Aorta (tissue), 5 donors: ENCODE measurements around the gene CCDC138. TPM values are rescaled to one million over a fixed set of nuclear protein-coding genes. Genes with fewer than 3 reads are reported as not detected.

Experiments used
- ATAC-seq: fragments of 200-7000 bp; cut with Tn5 transposase; one replicate; pipeline ENCODE4 v1.9.1; 2022; ENCODE audit warnings: moderate library complexity; ENCODE audit not compliant: low FRiP score
- DNase-seq, 2 donors: peaks; one replicate each; pipeline ENCODE4 v3.0.0-alpha.2; 2020
- H3K27ac ChIP-seq, 2 donors: one replicate each; pipeline ENCODE4 v1.5.1; 2013; ENCODE audit warnings: low read length in 2 of 2, mild to moderate bottlenecking in 2 of 2, moderate library complexity in 2 of 2, control low read depth in 1 of 2, inconsistent platforms in 1 of 2, low read depth in 1 of 2
- H3K27me3 ChIP-seq, 2 donors: one replicate each; pipeline ENCODE4 v1.6.1; 2013; ENCODE audit warnings: control low read depth in 1 of 2, low read length in 1 of 2, mild to moderate bottlenecking in 1 of 2, moderate library complexity in 1 of 2; ENCODE audit not compliant: insufficient read depth in 2 of 2, control insufficient read depth in 1 of 2
- H3K36me3 ChIP-seq, 2 donors: one replicate each; pipeline ENCODE4 v1.6.1; 2013; ENCODE audit warnings: control low read depth in 1 of 2, low read length in 1 of 2, mild to moderate bottlenecking in 1 of 2; ENCODE audit not compliant: insufficient read depth in 2 of 2, control insufficient read depth in 1 of 2
- H3K4me1 ChIP-seq, 2 donors: one replicate each; pipeline ENCODE4 v1.6.1; 2013; ENCODE audit warnings: low read length in 2 of 2, control low read depth in 1 of 2, mild to moderate bottlenecking in 1 of 2, moderate library complexity in 1 of 2; ENCODE audit not compliant: insufficient read depth in 2 of 2, control insufficient read depth in 1 of 2
- H3K4me3 ChIP-seq, 2 donors: one replicate each; pipeline ENCODE4 v1.5.1; 2013; ENCODE audit warnings: low read length in 2 of 2, control low read depth in 1 of 2, mild to moderate bottlenecking in 1 of 2
- H3K9me3 ChIP-seq: one replicate; pipeline ENCODE4 v1.6.1; 2013; ENCODE audit warnings: mild to moderate bottlenecking, low read length; ENCODE audit not compliant: control insufficient read depth
- WGBS, 2 donors: extraction: QIAGEN DNeasy Blood & Tissue Kit; methylation state at CpG; one replicate each; pipeline ENCODE4 v1.1.7; 2013; 5-methylcytosine and 5-hydroxymethylcytosine counted together
- intact Hi-C, 2 donors: fragments of 100-400 bp; cut with DNase I; formaldehyde crosslinking; loops; one replicate each; pipeline versions ENCODE4 v1.14.2 to v1.15.0; 2022
- polyA plus RNA-seq, 2 donors: library from polyadenylated mRNA; stranded (reverse); fragments of 200-250 nt; gene quantifications; one replicate each; pipeline ENCODE4 v1.2.3, GENCODE V29; 2013
- total RNA-seq, 2 donors: library from RNA; stranded (reverse); fragmentation: NEBNext Ultra II Directional; extraction: Animal tissue kit (Norgen Biotek cat#: 25700); gene quantifications; one replicate each; pipeline ENCODE4 v1.2.1, GENCODE V29; 2021
- donor health status: healthy with polysubstance abuse.
- donor health status: Bipolar disorder and iron deficiency.
- donor health status: DM: no; HTN: no; CAD: no.
- donor health status: DM: no; HTN: no; CAD: no.
- donor health status: DM: yes; HTN: yes; CAD: no.

Gene CCDC138
- total and polyA plus RNA-seq, 4 donors, result 0.25 to 3.2 (median 1.8) TPM

- Histone ChIP-seq H3K27ac (no peak overlapping the region), H3K27me3 (no peaks in the 10 kb centered on the region), H3K9me3 (no peaks in the 10 kb centered on the region), H3K36me3 (no peaks in the 10 kb centered on the region), H3K4me3 (no peak overlapping the region), H3K4me1 (no peaks in the 10 kb centered on the region)
- DNase-seq (no peak), ATAC-seq (no peak)
- intact Hi-C loops, result no loop called here
- WGBS, 2 donors, result 93 to 94% methylated on average over 7 of the region's 7 CpGs
Observed at GRCh38 chr2:108803045-108803736, 16.6 kb downstream of the CCDC138 start.

DNA sequence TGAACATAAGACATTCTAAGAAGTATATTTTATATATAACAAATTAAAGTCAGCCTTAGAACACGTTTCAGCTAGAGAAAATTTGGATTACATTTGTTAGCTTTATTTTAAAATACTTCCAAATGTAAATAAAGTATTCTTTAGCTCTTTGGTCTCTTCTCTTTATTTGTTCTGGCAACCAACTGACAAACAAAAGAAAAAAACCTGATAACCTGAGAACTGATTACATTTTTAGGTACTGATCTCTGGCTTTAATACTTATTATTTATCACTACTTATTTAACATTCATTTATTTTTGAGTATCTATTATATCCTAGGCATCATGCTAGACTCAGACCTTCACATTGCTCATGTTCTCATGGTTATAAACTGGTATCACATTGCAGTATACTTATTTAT lies 18.5 kb downstream of the CCDC138 start:
- Histone ChIP-seq H3K4me3 (no peak overlapping the region), H3K27ac (no peak overlapping the region), H3K4me1 (no peaks in the 10 kb centered on the region), H3K36me3 (no peaks in the 10 kb centered on the region), H3K27me3 (no peaks in the 10 kb centered on the region), H3K9me3 (peaks cover 3% of the 10 kb centered on the region)
- ATAC-seq, result no peak
- WGBS, 2 donors, result 65 to 73% methylated on average over 1 of the region's 1 CpG
- no peak for DNase-seq
- intact Hi-C loops, result no loop called here

- Histone ChIP-seq H3K36me3 (no peaks in the 10 kb centered on the region), H3K9me3 (peaks cover 3% of the 10 kb centered on the region), H3K4me3 (no peak overlapping the region), H3K4me1 (no peaks in the 10 kb centered on the region), H3K27me3 (no peaks in the 10 kb centered on the region), H3K27ac (no peak overlapping the region)
- DNase-seq, result no peak
- no peak for ATAC-seq
- intact Hi-C loops, result no loop called here
- WGBS, 2 donors, result 78 to 86% methylated on average over 1 of the region's 1 CpG
Observed at GRCh38 chr2:108805782-108806181, 19.2 kb downstream of the CCDC138 start.

GRCh38 chr2:108806371-108807113 lies 20.0 kb downstream of the CCDC138 start:
- Histone ChIP-seq H3K9me3 (peaks cover 3% of the 10 kb centered on the region), H3K27me3 (no peaks in the 10 kb centered on the region), H3K27ac (no peak overlapping the region), H3K4me1 (no peaks in the 10 kb centered on the region), H3K4me3 (no peak overlapping the region), H3K36me3 (no peaks in the 10 kb centered on the region)
- intact Hi-C loops, result no loop called here
- WGBS, 2 donors, result 84 to 85% methylated on average over 6 of the region's 6 CpGs
- ATAC-seq, result no peak
- no peak for DNase-seq

DNA sequence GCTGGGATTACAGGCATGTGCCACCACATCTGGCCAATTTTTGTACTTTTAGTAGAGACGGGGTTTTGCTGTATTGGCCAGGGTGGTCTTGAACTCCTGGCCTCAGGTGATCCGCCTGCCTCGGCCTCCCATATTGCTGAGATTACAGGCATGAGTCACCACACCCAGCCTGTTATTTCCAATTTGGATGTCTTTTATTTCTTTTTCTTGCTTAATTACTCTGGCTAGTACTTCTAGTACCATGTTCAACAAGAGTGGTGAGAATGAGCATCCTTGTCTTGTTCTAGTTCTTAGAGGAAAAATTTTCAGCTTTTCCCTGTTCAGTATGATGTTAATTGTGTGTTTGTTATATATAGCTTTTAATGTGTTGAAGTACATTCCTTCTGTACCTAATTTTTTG lies 23.4 kb downstream of the CCDC138 start:
- 96 to 97% methylated on average over 3 of the region's 3 CpGs for WGBS, 2 donors
- DNase-seq (no peak), ATAC-seq (no peak)
- Histone ChIP-seq H3K27ac (no peak overlapping the region), H3K4me1 (no peaks in the 10 kb centered on the region), H3K36me3 (no peaks in the 10 kb centered on the region), H3K9me3 (peaks cover 3% of the 10 kb centered on the region), H3K27me3 (no peaks in the 10 kb centered on the region), H3K4me3 (no peak overlapping the region)
- intact Hi-C loops, result no loop called here

GRCh38 chr2:108810993-108811957 lies 24.7 kb downstream of the CCDC138 start:
- H3K9me3 ChIP-seq, result peaks cover 3% of the 10 kb centered on the region
- H3K27ac ChIP-seq, result no peak overlapping the region
- intact Hi-C loops, result no loop called here
- 96 to 99% methylated on average over 4 of the region's 4 CpGs for WGBS, 2 donors
- no peaks in the 10 kb centered on the region for H3K36me3 ChIP-seq
- DNase-seq (no peak), ATAC-seq (no peak)
- no peak overlapping the region for H3K4me3 ChIP-seq
- H3K4me1 ChIP-seq, result no peaks in the 10 kb centered on the region
- H3K27me3 ChIP-seq, result no peaks in the 10 kb centered on the region

GRCh38 chr2:108813732-108814131 lies 27.2 kb downstream of the CCDC138 start:
- Histone ChIP-seq H3K27me3 (no peaks in the 10 kb centered on the region), H3K36me3 (no peaks in the 10 kb centered on the region), H3K4me3 (no peak overlapping the region), H3K27ac (no peak overlapping the region), H3K9me3 (peaks cover 3% of the 10 kb centered on the region), H3K4me1 (no peaks in the 10 kb centered on the region)
- DNase-seq (no peak), ATAC-seq (no peak)
- WGBS, 2 donors, result 89 to 97% methylated on average over 1 of the region's 1 CpG
- intact Hi-C loops, result no loop called here

- 98% methylated on average over 2 of the region's 2 CpGs for WGBS, 2 donors
- no peaks in the 10 kb centered on the region for H3K27me3 ChIP-seq
- no peak overlapping the region for H3K27ac ChIP-seq
- no peak for DNase-seq
- H3K4me1 ChIP-seq, result no peaks in the 10 kb centered on the region
- no peak overlapping the region for H3K4me3 ChIP-seq
- intact Hi-C loops, result no loop called here
- ATAC-seq, result no peak
- peaks cover 6% of the 10 kb centered on the region for H3K9me3 ChIP-seq
- H3K36me3 ChIP-seq, result peaks cover 0 to 3% of the 10 kb centered on the region in 2 donors
Observed at GRCh38 chr2:108820482-108820881, 33.9 kb downstream of the CCDC138 start.
